HG03565 (cell line): ENCODE data around the gene KRTAP24-1.

ENCODE experiments used
- ATAC-seq: cut with Tn5 transposase; IDR thresholded peaks from one replicate; pipeline ENCODE4 v1.9.1; 2021; ENCODE audit warnings: mild to moderate bottlenecking, moderate library complexity; ENCODE audit not compliant: unreplicated experiment

The KRTAP24-1 gene

GRCh38 chr21:30234643-30235042 lies 48.1 kb downstream of the KRTAP24-1 start:
- no peak for ATAC-seq

- ATAC-seq = no peak
Observed at GRCh38 chr21:30234050-30234449, 48.7 kb downstream of the KRTAP24-1 start.

GRCh38 chr21:30233228-30234020 lies 49.3 kb downstream of the KRTAP24-1 start:
- no peak for ATAC-seq

GRCh38 chr21:30232011-30232410 lies 50.7 kb downstream of the KRTAP24-1 start:
- ATAC-seq = no peak
